IPS-15b (cell line): ENCODE measurements around the gene RAB5A.
"Not testable (repeated sequence)": the region's sequence is repeated elsewhere in the genome, so short reads cannot be mapped to it uniquely, and the experiment has no call there.

Experiments used
- H3K27me3 ChIP-seq: one replicate; pipeline ENCODE4 v1.6.1; 2013; ENCODE audit warnings: low read length; ENCODE audit not compliant: control insufficient read depth, insufficient read depth
- H3K36me3 ChIP-seq: one replicate; pipeline ENCODE4 v1.6.1; 2013; ENCODE audit warnings: low read length; ENCODE audit not compliant: control insufficient read depth, insufficient read depth
- H3K4me1 ChIP-seq: one replicate; pipeline ENCODE4 v1.6.1; 2013; ENCODE audit warnings: mild to moderate bottlenecking, low read length; ENCODE audit not compliant: control insufficient read depth, insufficient read depth
- H3K4me3 ChIP-seq: one replicate; pipeline ENCODE4 v1.5.1; 2013; ENCODE audit warnings: low read depth, low read length
- H3K9ac ChIP-seq: one replicate; pipeline ENCODE4 v1.6.1; 2013; ENCODE audit warnings: low read depth, mild to moderate bottlenecking, low read length
- H3K9me3 ChIP-seq: one replicate; pipeline ENCODE4 v1.6.1; 2013; ENCODE audit warnings: mild to moderate bottlenecking, low read length; ENCODE audit not compliant: control insufficient read depth, insufficient read depth

The RAB5A gene

DNA sequence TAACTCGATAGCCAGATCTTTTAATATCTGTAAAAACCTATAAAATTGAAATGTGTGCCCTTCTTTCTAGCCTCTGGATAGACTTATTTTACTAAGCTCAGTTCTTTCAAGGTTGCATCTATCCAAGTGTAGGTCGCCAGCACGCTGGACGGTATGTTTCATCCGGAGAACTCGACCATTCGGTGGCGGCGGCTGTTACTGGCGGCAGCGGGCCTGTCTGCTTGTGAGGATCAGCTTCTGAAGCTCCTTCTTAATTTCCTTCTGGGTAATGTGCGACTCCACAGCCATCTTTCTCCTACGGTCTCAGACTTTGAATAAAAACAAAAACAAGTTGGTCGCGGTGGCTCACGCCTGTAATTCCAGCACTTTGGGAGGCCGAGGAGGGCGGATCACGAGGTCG, 61.1 kb downstream of the RAB5A start:
- no peaks in the 10 kb centered on the region for H3K27me3 ChIP-seq
- H3K9me3 ChIP-seq = no peaks in the 10 kb centered on the region
- H3K4me3 ChIP-seq = no peak overlapping the region
- H3K36me3 ChIP-seq = no peaks in the 10 kb centered on the region
- no peak overlapping the region for H3K9ac ChIP-seq
- no peaks in the 10 kb centered on the region for H3K4me1 ChIP-seq

DNA sequence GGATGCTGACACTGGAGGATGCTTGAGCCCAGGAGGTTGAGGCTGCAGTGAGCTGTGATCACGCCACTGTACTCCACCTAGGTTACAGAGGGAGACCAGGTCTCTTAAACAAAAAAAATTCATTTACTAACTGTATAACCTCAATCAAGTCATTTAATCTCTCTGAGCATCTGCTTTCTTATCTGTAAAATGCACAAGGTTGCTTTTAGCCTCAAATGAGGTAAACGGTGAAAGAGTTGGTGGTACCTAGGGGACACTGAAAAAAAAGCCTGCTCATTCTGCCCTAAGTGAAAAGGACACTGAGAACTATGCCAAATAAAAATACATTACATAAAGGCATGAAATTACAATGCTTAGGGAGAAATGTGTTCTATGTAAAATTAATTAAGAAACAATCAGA, 61.7 kb downstream of the RAB5A start:
- Histone ChIP-seq H3K9me3 (no peaks in the 10 kb centered on the region), H3K4me3 (no peak overlapping the region), H3K36me3 (no peaks in the 10 kb centered on the region), H3K27me3 (no peaks in the 10 kb centered on the region), H3K9ac (no peak overlapping the region), H3K4me1 (no peaks in the 10 kb centered on the region)

DNA sequence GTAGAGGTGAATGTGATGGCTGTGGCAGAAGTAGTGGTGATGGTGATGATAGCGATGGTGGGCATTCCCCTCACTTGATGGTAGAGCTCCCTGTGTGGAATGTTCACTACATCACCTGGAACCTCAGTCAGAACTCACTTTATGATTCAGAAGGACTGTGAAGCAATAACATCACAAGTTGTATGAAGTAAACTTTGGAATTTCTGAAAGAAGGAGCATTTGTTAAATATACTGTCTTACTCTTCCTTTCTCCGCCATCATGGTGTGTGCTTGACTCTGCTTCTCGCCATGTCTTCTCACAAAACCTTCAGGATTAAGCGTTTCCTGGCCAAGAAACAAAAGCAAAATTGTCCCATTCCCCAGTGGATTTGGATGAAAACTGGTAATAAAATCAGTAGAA, 65.3 kb downstream of the RAB5A start, which contains the start of gene PP2D1:
PP2D1 (minus strand) TSS at position 101 of the 400 bp plus-strand sequence. CDS start 192 bp downstream, outside the sequence.
- Histone ChIP-seq H3K4me3 (no peak within 1 kb of the TSS), H3K9ac (no peak within 1 kb of the TSS), H3K4me1 (no peaks in the 10 kb centered on the region), H3K9me3 (no peaks in the 10 kb centered on the region), H3K36me3 (no peaks in the 10 kb centered on the region), H3K27me3 (no peaks in the 10 kb centered on the region)

DNA sequence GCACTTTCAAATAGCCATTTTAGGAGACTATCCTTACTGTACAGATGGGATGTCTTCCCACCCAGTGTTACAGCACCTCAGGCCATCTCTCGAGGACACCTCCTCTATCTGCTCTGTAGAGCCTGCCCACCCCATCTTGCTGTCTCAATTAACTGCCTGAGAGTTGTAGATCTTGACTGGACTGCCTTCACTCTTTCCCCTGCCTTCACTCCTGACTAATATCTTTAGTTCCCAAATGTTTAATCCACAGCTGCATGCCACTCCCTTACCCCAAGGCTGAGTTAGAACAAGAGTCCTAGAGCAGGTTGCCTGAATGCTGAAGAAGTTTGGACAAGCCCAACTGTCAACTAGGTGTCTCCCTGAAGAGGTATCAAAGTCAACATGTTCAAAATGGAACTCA, 66.5 kb downstream of the RAB5A start:
- H3K4me1 ChIP-seq = no peaks in the 10 kb centered on the region
- H3K9me3 ChIP-seq = no peaks in the 10 kb centered on the region
- H3K36me3 ChIP-seq = no peaks in the 10 kb centered on the region
- H3K9ac ChIP-seq = no peak overlapping the region
- no peak overlapping the region for H3K4me3 ChIP-seq
- no peaks in the 10 kb centered on the region for H3K27me3 ChIP-seq

DNA sequence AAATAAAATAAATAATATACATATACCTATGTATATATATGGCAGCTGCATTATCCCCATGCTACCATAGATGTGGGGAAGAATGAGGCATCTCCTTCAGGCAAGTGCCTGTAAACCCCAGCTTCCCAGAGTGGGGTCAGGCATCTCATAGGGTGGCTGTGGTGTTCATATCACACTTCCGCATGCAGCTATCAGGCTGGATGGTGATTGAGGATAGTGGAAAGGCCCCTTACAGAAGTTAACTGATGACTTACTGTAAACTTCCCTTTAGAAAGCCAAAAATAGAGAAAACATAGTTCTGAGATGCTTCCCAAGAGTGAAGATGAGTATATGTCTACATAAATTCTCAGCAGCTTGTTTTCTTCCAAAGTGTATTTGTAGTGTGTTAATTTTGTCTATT, 68.6 kb downstream of the RAB5A start:
- H3K4me1 ChIP-seq = no peaks in the 10 kb centered on the region
- no peaks in the 10 kb centered on the region for H3K27me3 ChIP-seq
- no peaks in the 10 kb centered on the region for H3K36me3 ChIP-seq
- no peak overlapping the region for H3K4me3 ChIP-seq
- no peaks in the 10 kb centered on the region for H3K9me3 ChIP-seq
- no peak overlapping the region for H3K9ac ChIP-seq

DNA sequence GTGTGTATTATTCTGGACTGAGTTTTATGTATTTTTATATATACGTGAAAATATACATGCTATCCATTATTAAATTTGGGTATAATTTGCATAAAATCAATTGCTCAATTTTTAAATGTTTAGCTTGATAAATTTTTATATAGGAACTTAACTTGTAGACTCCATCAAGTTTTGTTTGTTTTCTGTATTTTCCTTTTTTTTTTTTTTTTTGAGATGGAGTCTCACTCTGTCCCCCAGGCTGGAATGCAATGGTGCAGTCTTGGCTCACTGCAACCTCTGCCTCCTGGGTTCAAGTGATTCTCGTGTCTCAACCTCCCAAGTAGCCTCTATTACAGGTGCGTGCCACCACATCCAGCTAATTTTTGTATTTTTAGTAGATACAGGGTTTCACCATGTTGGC, 69.2 kb downstream of the RAB5A start:
- not testable (repeated sequence) for H3K27me3 ChIP-seq, H3K9me3 ChIP-seq, H3K9ac ChIP-seq, H3K36me3 ChIP-seq, H3K4me1 ChIP-seq, H3K4me3 ChIP-seq

DNA sequence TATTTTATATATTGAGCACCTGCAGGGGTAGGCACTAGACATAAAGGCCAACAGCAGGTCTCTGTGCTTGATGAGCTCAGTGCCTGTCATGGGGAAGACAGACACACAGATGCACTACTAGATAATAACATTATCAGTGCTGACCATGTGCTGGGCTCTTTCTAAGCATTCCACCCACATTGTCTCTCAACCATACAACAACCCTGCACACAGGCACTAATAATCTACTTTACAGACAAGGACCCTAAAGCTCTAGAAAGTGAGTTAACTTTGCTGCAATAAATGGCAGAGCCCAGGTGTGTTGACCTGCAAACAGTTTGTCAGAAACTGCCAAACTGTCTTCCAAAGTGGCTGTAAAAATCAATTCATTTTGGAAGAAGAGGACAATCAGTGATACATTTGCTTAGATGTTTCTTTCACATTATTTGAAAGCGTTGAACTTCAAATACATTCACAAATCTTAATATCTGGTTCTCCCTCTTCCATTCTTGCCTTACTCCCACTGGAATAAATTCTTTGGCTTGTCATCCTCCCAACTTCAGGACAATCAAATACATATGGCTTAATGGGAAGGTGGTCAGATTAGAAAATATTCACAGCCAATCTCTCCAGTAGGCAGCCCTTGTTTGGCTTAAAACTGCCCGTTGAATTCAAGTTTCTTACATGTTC, 76.2 kb downstream of the RAB5A start:
- H3K4me3 ChIP-seq = no peak overlapping the region
- H3K9ac ChIP-seq = no peak overlapping the region
- H3K36me3 ChIP-seq = no peaks in the 10 kb centered on the region
- no peaks in the 10 kb centered on the region for H3K27me3 ChIP-seq
- H3K4me1 ChIP-seq = no peaks in the 10 kb centered on the region
- H3K9me3 ChIP-seq = no peaks in the 10 kb centered on the region

DNA sequence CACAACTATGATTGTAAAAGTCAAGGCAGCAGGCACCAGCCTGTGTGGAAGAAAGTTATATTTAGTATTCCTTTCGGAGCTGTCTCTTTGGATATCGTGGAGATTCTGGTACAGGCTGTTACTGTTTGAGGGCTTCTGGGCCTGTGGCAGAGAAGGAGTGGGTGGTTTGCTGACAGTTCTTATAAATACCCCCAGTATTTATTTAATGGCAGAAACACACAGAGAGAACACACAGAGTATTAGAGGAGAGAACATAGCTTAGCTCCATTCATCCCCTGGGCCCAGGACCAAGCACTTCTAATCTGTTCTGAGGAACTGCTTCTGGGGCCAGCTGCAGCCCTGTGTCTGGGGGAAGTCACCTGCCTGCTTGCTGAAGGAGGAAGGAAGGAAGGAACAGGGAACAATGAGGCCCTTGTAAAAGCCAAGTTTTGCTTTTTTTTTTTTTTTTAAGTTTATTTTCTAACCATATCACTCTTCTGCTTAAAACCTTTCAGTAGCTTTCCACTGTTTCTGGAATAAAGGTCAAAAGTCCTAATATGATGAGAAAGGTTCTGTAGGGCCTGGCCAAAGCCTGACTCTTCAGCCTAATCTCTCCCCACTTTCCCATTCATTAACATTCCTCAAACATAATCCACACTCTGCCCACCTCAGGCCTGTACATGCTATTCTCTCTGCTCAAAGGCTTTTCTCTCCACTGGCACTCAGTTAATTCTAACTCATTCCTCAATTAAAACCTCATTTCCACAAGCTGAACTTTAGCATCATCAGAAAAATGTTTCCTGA, 76.9 kb downstream of the RAB5A start:
- Histone ChIP-seq H3K4me1 (peaks cover under 1% of the 10 kb centered on the region), H3K9ac (no peak overlapping the region), H3K9me3 (no peaks in the 10 kb centered on the region), H3K4me3 (no peak overlapping the region), H3K27me3 (no peaks in the 10 kb centered on the region), H3K36me3 (no peaks in the 10 kb centered on the region)

DNA sequence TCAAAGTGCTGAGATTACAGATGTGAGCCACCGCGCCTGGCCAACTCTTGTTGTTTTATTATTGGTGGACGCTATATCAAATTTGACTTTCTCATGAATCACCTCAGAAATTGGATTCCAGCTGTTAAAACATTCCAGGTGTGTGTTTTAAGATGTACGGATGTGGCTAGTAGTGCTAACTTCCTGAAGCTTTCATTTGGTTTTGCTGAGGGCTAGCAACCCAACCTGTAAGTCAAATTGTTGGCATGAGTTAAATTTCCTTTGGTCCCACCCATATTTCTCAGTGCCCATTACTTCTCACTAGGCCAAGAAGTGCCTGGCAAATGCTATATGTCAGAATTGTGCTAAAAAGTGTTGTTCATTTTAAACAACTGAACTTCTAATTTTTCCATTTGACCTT, 80.2 kb downstream of the RAB5A start:
- no peak overlapping the region for H3K4me3 ChIP-seq

DNA sequence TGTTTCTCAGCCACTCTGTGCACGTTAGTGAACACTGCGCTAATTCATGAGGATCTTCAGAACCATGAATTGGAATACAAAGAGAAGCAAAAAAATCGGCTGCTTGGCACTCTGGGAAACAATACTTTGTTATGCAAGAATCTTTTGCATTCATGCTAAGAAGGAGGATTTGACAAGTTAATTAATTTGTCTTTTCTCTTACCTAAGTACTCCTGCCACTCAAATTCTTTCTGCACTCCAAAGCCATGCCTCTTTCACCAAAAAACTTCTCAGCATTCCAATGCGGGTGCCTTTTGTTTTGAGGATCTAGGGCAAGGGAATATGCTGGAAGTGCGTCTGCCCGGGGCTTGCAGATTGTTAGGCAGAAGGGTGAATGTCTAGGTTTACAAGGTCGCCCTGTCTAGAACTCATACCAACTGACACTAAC, 82.0 kb downstream of the RAB5A start:
- Histone ChIP-seq H3K36me3 (no peaks in the 10 kb centered on the region), H3K4me1 (peaks cover 5% of the 10 kb centered on the region), H3K4me3 (no peak overlapping the region), H3K9ac (no peak overlapping the region), H3K9me3 (no peaks in the 10 kb centered on the region), H3K27me3 (no peaks in the 10 kb centered on the region)

More for the DNA sequence above, 80.2 kb downstream of the RAB5A start:
- Histone ChIP-seq H3K4me1 (peaks cover 5% of the 10 kb centered on the region), H3K27me3 (no peaks in the 10 kb centered on the region), H3K9ac (no peak overlapping the region), H3K9me3 (no peaks in the 10 kb centered on the region), H3K36me3 (no peaks in the 10 kb centered on the region)

DNA sequence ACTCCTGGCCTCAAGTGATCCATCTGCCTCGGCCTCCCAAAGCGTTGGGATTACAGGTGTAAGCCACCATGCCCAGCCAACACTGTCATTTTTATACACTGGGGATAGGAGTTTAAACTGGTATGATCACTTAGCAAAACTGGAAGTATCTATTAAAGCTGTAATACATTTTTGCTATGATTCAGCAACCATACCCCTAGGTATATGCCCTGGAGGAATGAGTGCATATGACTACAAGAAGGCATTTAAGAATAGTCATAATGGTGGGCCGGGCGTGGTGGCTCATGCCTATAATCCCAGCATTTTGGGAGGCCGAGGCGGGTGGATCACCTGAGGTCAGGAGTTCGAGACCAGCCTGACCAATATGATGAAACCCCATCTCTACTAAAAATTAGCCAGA, 85.0 kb downstream of the RAB5A start:
- H3K4me1 ChIP-seq, H3K4me3 ChIP-seq, H3K27me3 ChIP-seq, H3K36me3 ChIP-seq, H3K9me3 ChIP-seq, H3K9ac ChIP-seq: not testable (repeated sequence)
